Astrocyte (in vitro differentiated cells and primary cell): Measurements from ENCODE around the gene TCEANC. TPM values are rescaled to one million over a fixed set of nuclear protein-coding genes. Genes with fewer than 3 reads are reported as not detected.

Experiments used
- DNase-seq: peaks from one replicate; pipeline ENCODE4 v3.0.0-alpha.2; 2010; ENCODE audit warnings: low read depth
- FAIRE-seq: peaks from 2 replicates; lab custom pipeline; 2011; peaks lifted over from hg19 to GRCh38; lab: Jason Lieb, UNC
- H2AFZ ChIP-seq: 2 replicates; pipeline ENCODE4 v1.6.0; 2012; ENCODE audit warnings: low read depth, low read length, inconsistent platforms
- H3K27ac ChIP-seq: 2 replicates; pipeline ENCODE4 v1.5.1; 2011; ENCODE audit warnings: low read depth, low read length, inconsistent platforms
- H3K27me3 ChIP-seq: 2 replicates; pipeline ENCODE4 v1.6.0; 2011; ENCODE audit warnings: low read length, inconsistent platforms; ENCODE audit not compliant: insufficient read depth
- H3K36me3 ChIP-seq: 2 replicates; pipeline ENCODE4 v1.5.1; 2011; ENCODE audit warnings: low read length, inconsistent platforms; ENCODE audit not compliant: insufficient read depth
- H3K4me1 ChIP-seq: 2 replicates; pipeline ENCODE4 v1.5.1; 2011; ENCODE audit warnings: low read length, inconsistent platforms; ENCODE audit not compliant: insufficient read depth
- H3K4me2 ChIP-seq: 2 replicates; pipeline ENCODE4 v1.6.0; 2012; ENCODE audit warnings: low read length, inconsistent platforms
- H3K4me3 ChIP-seq: 2 replicates; pipeline ENCODE4 v1.5.1; 2011; ENCODE audit warnings: low read depth, mild to moderate bottlenecking, low read length, inconsistent platforms; ENCODE audit not compliant: insufficient read depth
- H3K79me2 ChIP-seq: 2 replicates; pipeline ENCODE4 v1.6.0; 2012; ENCODE audit warnings: mild to moderate bottlenecking, low read length, inconsistent platforms; ENCODE audit not compliant: insufficient read depth
- H3K9ac ChIP-seq: 2 replicates; pipeline ENCODE4 v1.6.0; 2012; ENCODE audit warnings: mild to moderate bottlenecking, low read length, inconsistent platforms
- H3K9me3 ChIP-seq: 2 replicates; pipeline ENCODE4 v1.5.1; 2012; ENCODE audit warnings: low read depth, mild to moderate bottlenecking, low read length, inconsistent platforms; ENCODE audit not compliant: insufficient read depth
- H4K20me1 ChIP-seq: 2 replicates; pipeline ENCODE4 v1.6.0; 2012; ENCODE audit warnings: low read length, inconsistent platforms; ENCODE audit not compliant: insufficient read depth
- H3K27ac Mint-ChIP-seq: one replicate; pipeline ENCODE4 v1.8.0; 2021; ENCODE audit warnings: mild to moderate bottlenecking, mixed read lengths; ENCODE audit not compliant: unreplicated experiment
- H3K27me3 Mint-ChIP-seq: one replicate; pipeline ENCODE4 v1.8.0; 2021; ENCODE audit warnings: low read depth, mixed read lengths; ENCODE audit not compliant: unreplicated experiment
- H3K36me3 Mint-ChIP-seq: one replicate; pipeline ENCODE4 v1.8.0; 2021; ENCODE audit warnings: low read depth, mixed read lengths; ENCODE audit not compliant: unreplicated experiment
- H3K4me1 Mint-ChIP-seq: one replicate; pipeline ENCODE4 v1.8.0; 2021; ENCODE audit warnings: low read depth, mixed read lengths; ENCODE audit not compliant: unreplicated experiment
- H3K4me3 Mint-ChIP-seq: one replicate; pipeline ENCODE4 v1.8.0; 2021; ENCODE audit warnings: mild to moderate bottlenecking, moderate library complexity, mixed read lengths; ENCODE audit not compliant: unreplicated experiment
- H3K9me3 Mint-ChIP-seq: one replicate; pipeline ENCODE4 v1.8.0; 2021; ENCODE audit warnings: mild to moderate bottlenecking, mixed read lengths; ENCODE audit not compliant: unreplicated experiment
- CTCF ChIP-seq: IDR thresholded peaks from 2 replicates; pipeline ENCODE4 v1.5.1; 2011; ENCODE audit warnings: low read depth, mild to moderate bottlenecking, inconsistent platforms, low read length, moderate library complexity; ENCODE audit not compliant: insufficient read depth
- EZH2 ChIP-seq: IDR thresholded peaks from 2 replicates; pipeline ENCODE4 v1.6.1; 2012; ENCODE audit warnings: mild to moderate bottlenecking, low read length, inconsistent platforms; ENCODE audit not compliant: insufficient read depth
- total RNA-seq: library from RNA; stranded (reverse); gene quantifications from 2 replicates; pipeline ENCODE4 v1.2.1, GENCODE V29; 2021

The TCEANC gene
- total RNA-seq, 1 donor from 2014 or later = 1.0 TPM

- TF ChIP-seq CTCF (no peak), EZH2 (no peak)
- peaks cover 96% of the 10 kb centered on the region for H3K79me2 ChIP-seq
- Mint-ChIP-seq H3K4me1 (peaks cover 37% of the 10 kb centered on the region), H3K4me3 (peak overlapping the region; percentile 24), H3K9me3 (no peaks in the 10 kb centered on the region), H3K27ac (peak overlapping the region; percentile 60), H3K36me3 (no peaks in the 10 kb centered on the region), H3K27me3 (no peaks in the 10 kb centered on the region)
- H3K36me3 ChIP-seq = no peaks in the 10 kb centered on the region
- H3K27ac ChIP-seq = no peak overlapping the region
- H3K4me3 ChIP-seq = no peak overlapping the region
- DNase-seq = no peak
- no peak for FAIRE-seq
- no peaks in the 10 kb centered on the region for H3K27me3 ChIP-seq
- no peak overlapping the region for H3K9ac ChIP-seq
- H3K4me2 ChIP-seq = peak overlapping the region; percentile 39
- no peak overlapping the region for H2AFZ ChIP-seq
- H3K9me3 ChIP-seq = no peaks in the 10 kb centered on the region
- peaks cover 31% of the 10 kb centered on the region for H3K4me1 ChIP-seq
- H4K20me1 ChIP-seq = peaks cover 46% of the 10 kb centered on the region
Measured at GRCh38 chrX:13694983-13695382, 42.0 kb downstream of the TCEANC start.

GRCh38 chrX:13695601-13696115 is 42.7 kb downstream of the TCEANC start:
- no peak overlapping the region for H2AFZ ChIP-seq
- Mint-ChIP-seq H3K4me3 (no peak overlapping the region), H3K9me3 (no peaks in the 10 kb centered on the region), H3K4me1 (peaks cover 33% of the 10 kb centered on the region), H3K27ac (no peak overlapping the region), H3K27me3 (no peaks in the 10 kb centered on the region), H3K36me3 (no peaks in the 10 kb centered on the region)
- FAIRE-seq (peak; percentile 77), DNase-seq (no peak)
- H3K4me1 ChIP-seq = peaks cover 31% of the 10 kb centered on the region
- H3K9me3 ChIP-seq = no peaks in the 10 kb centered on the region
- no peak overlapping the region for H3K4me3 ChIP-seq
- H4K20me1 ChIP-seq = peaks cover 51% of the 10 kb centered on the region
- no peak overlapping the region for H3K9ac ChIP-seq
- peaks cover 96% of the 10 kb centered on the region for H3K79me2 ChIP-seq
- no peaks in the 10 kb centered on the region for H3K27me3 ChIP-seq
- TF ChIP-seq CTCF (no peak), EZH2 (no peak)
- H3K36me3 ChIP-seq = no peaks in the 10 kb centered on the region
- H3K27ac ChIP-seq = no peak overlapping the region
- H3K4me2 ChIP-seq = no peak overlapping the region

- no peak overlapping the region for H3K4me3 ChIP-seq
- no peak for DNase-seq
- Mint-ChIP-seq H3K27me3 (no peaks in the 10 kb centered on the region), H3K36me3 (no peaks in the 10 kb centered on the region), H3K27ac (no peak overlapping the region), H3K4me3 (no peak overlapping the region), H3K9me3 (no peaks in the 10 kb centered on the region), H3K4me1 (peaks cover 33% of the 10 kb centered on the region)
- no peak for TF ChIP-seq EZH2
- TF ChIP-seq CTCF = no peak
- H3K9ac ChIP-seq = no peak overlapping the region
- no peak overlapping the region for H3K27ac ChIP-seq
- H3K27me3 ChIP-seq = no peaks in the 10 kb centered on the region
- peaks cover 94% of the 10 kb centered on the region for H3K79me2 ChIP-seq
- peaks cover 57% of the 10 kb centered on the region for H4K20me1 ChIP-seq
- H3K4me2 ChIP-seq = no peak overlapping the region
- no peak overlapping the region for H2AFZ ChIP-seq
- H3K9me3 ChIP-seq = no peaks in the 10 kb centered on the region
- peaks cover 29% of the 10 kb centered on the region for H3K4me1 ChIP-seq
- no peaks in the 10 kb centered on the region for H3K36me3 ChIP-seq
- peak; percentile 95 for FAIRE-seq
Measured at GRCh38 chrX:13697455-13697854, 44.5 kb downstream of the TCEANC start.
